Pancreas (tissue), 10 donors: ENCODE data around the gene METTL1. TPM values are rescaled to one million over a fixed set of nuclear protein-coding genes. Genes with fewer than 3 reads are reported as not detected.
A peak's percentile ranks its signal among the peaks of the same experiment; 100 is the strongest.

Experiments
- ATAC-seq, 4 donors: fragments of 200-7000 bp; cut with Tn5 transposase; one replicate each; pipeline versions ENCODE4 v1.8.0 to v1.9.1; 2020; ENCODE audit warnings: mild to moderate bottlenecking in 4 of 4, moderate library complexity in 4 of 4
- DNase-seq, 6 donors: peaks; one replicate each; pipeline ENCODE4 v3.0.0-alpha.2; 2020
- FAIRE-seq: peaks from 2 replicates; lab custom pipeline; 2012; peaks lifted over from hg19 to GRCh38; lab: Jason Lieb, UNC
- H3K27ac ChIP-seq, 4 donors: fragments of 200-600 bp; sonication (generic); 1 replicate in 3 of 4; 2 replicates in 1 of 4; pipeline versions ENCODE4 v1.5.0 to v1.8.0; 2020
- H3K27me3 ChIP-seq, 4 donors: fragments of 200-600 bp; one replicate each; pipeline ENCODE4 v1.8.0; 2021
- H3K36me3 ChIP-seq, 3 donors: fragments of 200-600 bp; sonication (generic) in 1 of 3; one replicate each; pipeline versions ENCODE4 v1.5.0 to v1.8.0; 2020 to 2021
- H3K4me1 ChIP-seq, 3 donors: fragments of 200-600 bp; one replicate each; pipeline ENCODE4 v1.8.0; 2021
- H3K4me3 ChIP-seq, 4 donors: fragments of 200-600 bp; sonication (generic) in 2 of 4; one replicate each; pipeline versions ENCODE4 v1.5.0 to v1.8.0; 2020 to 2021
- H3K9me3 ChIP-seq, 4 donors: fragments of 200-600 bp; one replicate each; pipeline ENCODE4 v1.8.0; 2021
- WGBS, 2 donors: extraction: QIAGEN DNeasy Blood & Tissue Kit; methylation state at CpG; one replicate each; pipeline ENCODE4 v1.1.7; 2013; 5-methylcytosine and 5-hydroxymethylcytosine counted together
- intact Hi-C, 3 donors: fragments of 100-400 bp; cut with DNase I; formaldehyde crosslinking; loops; one replicate each; pipeline versions ENCODE4 v1.11.1 to v1.14.2; 2022
- polyA plus RNA-seq, 2 donors: library from polyadenylated mRNA; stranded (reverse); fragments of 200-250 nt; gene quantifications; one replicate each; pipeline ENCODE4 v1.2.3, GENCODE V29; 2013
- total RNA-seq, 6 donors: library from RNA; stranded (reverse); fragmentation: NEBNext Ultra II Directional in 4 of 6; extraction: Animal tissue kit (Norgen Biotek cat#: 25700) in 4 of 6; gene quantifications; one replicate each; pipeline versions ENCODE4 v1.2.1 to v1.2.4, GENCODE V29; 2021 to 2023
- TF ChIP-seq, protein P1 (sequence below), 4 donors: fragments of 200-600 bp; sonication (generic) in 3 of 4; IDR thresholded peaks; one replicate each; pipeline versions ENCODE4 v1.5.0 to v1.8.0; 2021; ENCODE audit warnings: antibody characterized with exemption in 4 of 4
- donor health status: healthy with polysubstance abuse.
- donor health status: DM: no; HTN: no; CAD: no; lungs with moderate emphysema.
- donor health status: DM: no; HTN: no; CAD: no.
- donor health status: control.
- donor health status: control.
- donor health status: Bipolar disorder and iron deficiency.
- donor health status: DM: yes; HTN: yes; CAD: no.
- donor health status: DM: no; HTN: no; CAD: no.
- donor health status: DM: no; HTN: no; CAD: no.
- donor health status: DM: yes; HTN: yes; CAD: no.

Gene METTL1
- total and polyA plus RNA-seq, 8 donors = 11.5 to 55.9 (median 23.0) TPM

DNA sequence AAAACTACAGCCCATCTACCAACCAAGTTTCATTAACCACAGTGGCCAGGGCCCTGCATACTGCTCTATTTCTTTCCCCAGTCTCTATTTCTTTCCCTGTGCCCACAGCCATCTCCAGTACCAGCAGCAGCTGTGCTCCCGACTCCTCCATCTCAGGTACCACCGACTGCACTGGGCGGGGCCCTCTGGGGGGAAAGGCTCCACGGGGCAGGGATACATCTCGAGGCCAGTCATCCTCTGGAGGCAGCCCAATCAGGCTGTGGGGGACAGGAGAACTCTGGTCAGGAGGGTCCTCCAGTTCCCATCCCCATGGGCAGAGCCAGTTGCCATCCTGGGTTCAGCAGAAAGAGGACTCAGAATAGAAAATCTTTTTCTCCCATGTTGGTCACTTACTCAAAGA, 22.8 kb downstream of the METTL1 start:
- Histone ChIP-seq H3K36me3 (peaks cover 0 to 25% (median 14%) of the 10 kb centered on the region in 3 donors), H3K27me3 (no peaks in the 10 kb centered on the region), H3K9me3 (no peaks in the 10 kb centered on the region), H3K27ac (no peak overlapping the region), H3K4me3 (no peak overlapping the region), H3K4me1 (peaks cover 0 to 18% (median 9%) of the 10 kb centered on the region in 3 donors)
- DNase-seq (no peak), FAIRE-seq (no peak), ATAC-seq (no peak)
- 89 to 92% methylated on average over 5 of the region's 5 CpGs for WGBS, 2 donors
- intact Hi-C loops = no loop called here
- TF ChIP-seq, protein P1, sequence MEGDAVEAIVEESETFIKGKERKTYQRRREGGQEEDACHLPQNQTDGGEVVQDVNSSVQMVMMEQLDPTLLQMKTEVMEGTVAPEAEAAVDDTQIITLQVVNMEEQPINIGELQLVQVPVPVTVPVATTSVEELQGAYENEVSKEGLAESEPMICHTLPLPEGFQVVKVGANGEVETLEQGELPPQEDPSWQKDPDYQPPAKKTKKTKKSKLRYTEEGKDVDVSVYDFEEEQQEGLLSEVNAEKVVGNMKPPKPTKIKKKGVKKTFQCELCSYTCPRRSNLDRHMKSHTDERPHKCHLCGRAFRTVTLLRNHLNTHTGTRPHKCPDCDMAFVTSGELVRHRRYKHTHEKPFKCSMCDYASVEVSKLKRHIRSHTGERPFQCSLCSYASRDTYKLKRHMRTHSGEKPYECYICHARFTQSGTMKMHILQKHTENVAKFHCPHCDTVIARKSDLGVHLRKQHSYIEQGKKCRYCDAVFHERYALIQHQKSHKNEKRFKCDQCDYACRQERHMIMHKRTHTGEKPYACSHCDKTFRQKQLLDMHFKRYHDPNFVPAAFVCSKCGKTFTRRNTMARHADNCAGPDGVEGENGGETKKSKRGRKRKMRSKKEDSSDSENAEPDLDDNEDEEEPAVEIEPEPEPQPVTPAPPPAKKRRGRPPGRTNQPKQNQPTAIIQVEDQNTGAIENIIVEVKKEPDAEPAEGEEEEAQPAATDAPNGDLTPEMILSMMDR (IDR thresholded peaks at IDR 0.05) = no peak

DNA sequence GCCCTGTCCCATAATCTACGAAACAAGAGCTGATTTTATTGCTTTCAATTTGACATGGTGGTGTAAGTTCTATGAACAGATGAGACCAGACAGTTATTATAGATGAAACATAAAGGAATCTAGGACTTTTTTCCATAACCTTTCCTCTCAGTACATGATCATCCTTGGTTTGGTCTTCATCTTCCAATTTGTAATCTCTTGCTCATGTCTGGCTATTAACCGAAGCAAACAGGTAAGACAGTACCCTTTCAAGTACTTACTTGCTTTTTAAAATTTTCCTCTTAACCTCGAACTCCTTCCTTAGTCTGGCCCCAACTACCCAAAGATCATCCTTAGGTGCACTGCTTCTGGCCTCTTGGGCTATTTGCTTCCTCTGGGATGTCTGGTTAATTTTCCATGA, 25.9 kb downstream of the METTL1 start:
- peak overlapping the region in 1 of 4 donors; percentile 65 for H3K4me3 ChIP-seq
- DNase-seq (no peak), FAIRE-seq (no peak), ATAC-seq (no peak)
- H3K9me3 ChIP-seq = no peaks in the 10 kb centered on the region
- intact Hi-C loops = no loop called here
- no peaks in the 10 kb centered on the region for H3K27me3 ChIP-seq
- TF ChIP-seq, protein P1 (IDR thresholded peaks at IDR 0.05) = no peak
- H3K4me1 ChIP-seq = peaks cover 0 to 10% (median 0%) of the 10 kb centered on the region in 3 donors
- H3K27ac ChIP-seq = no peak overlapping the region
- H3K36me3 ChIP-seq = peaks cover 0 to 25% (median 14%) of the 10 kb centered on the region in 3 donors
- WGBS, 2 donors = 73 to 87% methylated on average over 3 of the region's 3 CpGs

DNA sequence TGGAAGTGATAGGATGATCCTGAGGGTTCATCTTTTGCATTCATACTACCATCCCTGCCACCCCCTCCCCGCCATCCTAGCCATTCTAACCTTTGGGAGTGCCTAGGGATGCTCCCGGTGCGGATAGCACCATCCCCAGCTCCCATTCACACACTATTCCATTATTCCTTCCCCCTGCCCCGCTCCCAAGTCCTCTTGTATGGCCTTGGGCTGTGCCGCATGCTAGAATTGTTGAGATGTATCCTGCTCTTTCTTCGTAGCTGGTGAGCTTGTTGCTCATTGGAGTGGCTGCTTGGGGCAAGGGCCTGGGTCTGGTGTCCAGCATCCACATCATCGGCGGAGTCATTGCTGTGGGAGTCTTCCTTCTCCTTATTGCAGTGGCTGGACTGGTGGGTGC, 26.4 kb downstream of the METTL1 start:
- peak overlapping the region; percentile 62 to 69 (median 66) for H3K4me3 ChIP-seq
- DNase-seq (peak in 1 of 6 donors; percentile 35), ATAC-seq (peak; percentile 3 to 11 (median 4)), FAIRE-seq (no peak)
- H3K27me3 ChIP-seq = no peaks in the 10 kb centered on the region
- peaks cover 0 to 23% (median 14%) of the 10 kb centered on the region in 3 donors for H3K36me3 ChIP-seq
- intact Hi-C loops = no loop called here
- no peaks in the 10 kb centered on the region for H3K9me3 ChIP-seq
- peak overlapping the region; percentile 86 to 95 (median 91) for H3K27ac ChIP-seq
- peaks cover 0 to 8% (median 0%) of the 10 kb centered on the region in 3 donors for H3K4me1 ChIP-seq
- TF ChIP-seq, protein P1 (IDR thresholded peaks at IDR 0.05) = no peak
- 33% methylated on average over 8 of the region's 8 CpGs for WGBS, 2 donors

DNA sequence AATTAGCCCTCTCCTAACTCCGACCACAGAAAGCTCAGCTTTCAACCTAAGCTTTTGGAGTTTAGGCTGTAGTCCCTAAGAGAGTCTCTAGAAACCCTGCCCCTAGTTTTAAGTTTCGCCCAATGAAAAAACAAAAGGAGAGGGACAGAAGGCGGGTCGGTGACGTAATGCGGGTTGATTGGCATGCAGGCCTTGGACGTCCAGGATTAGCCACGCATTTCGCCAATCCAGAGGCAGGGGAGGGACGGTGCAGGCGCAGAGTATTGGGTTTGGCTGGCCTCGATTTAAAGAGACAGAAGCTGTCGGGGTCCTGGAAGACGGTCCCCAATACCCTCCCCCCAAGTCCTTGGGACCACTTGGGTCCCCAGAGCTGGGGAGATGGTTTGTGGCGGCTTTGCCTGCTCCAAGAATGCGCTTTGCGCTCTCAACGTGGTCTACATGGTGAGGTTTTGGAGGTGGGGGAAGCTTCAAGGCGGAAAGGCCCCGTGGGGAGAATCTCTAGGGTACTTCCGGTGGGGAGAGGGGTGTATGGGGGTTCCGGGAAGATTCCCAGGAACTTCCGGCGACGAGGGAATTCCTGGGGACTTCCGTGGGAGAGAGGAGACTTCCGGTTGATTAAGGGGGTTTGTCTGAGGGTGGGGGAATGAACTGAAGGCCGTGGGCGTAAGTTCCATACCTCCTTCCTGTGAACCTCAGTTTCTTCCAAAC, 27.0 kb downstream of the METTL1 start, which contains the start of gene TSPAN31:
Gene TSPAN31 (plus strand): TSS at position 263 of the 708 bp plus-strand sequence. CDS start 116 bp downstream, at position 379.
- DNase-seq = peak; percentile 87 to 98 (median 96)
- Histone ChIP-seq H3K4me1 (peaks cover 0 to 8% (median 0%) of the 10 kb centered on the region in 3 donors), H3K27me3 (no peaks in the 10 kb centered on the region), H3K27ac (peak within 1 kb of the TSS; percentile 86 to 95 (median 91)), H3K9me3 (no peaks in the 10 kb centered on the region), H3K36me3 (peaks cover 0 to 19% (median 14%) of the 10 kb centered on the region in 3 donors), H3K4me3 (peak within 1 kb of the TSS; percentile 62 to 69 (median 66))
- peak; percentile 82 for FAIRE-seq
- WGBS, 2 donors = 0% methylated on average over 29 of the region's 29 CpGs
- TF ChIP-seq, protein P1 (IDR thresholded peaks at IDR 0.05) = no peak
- peak; percentile 97 for ATAC-seq
- intact Hi-C loops = no loop called here
